Measurements from ENCODE around the gene IGSF8. TPM values are rescaled to one million over a fixed set of nuclear protein-coding genes. Genes with fewer than 3 reads are reported as not detected.

Gene IGSF8
- total and polyA plus RNA-seq, 2 experiments from 2014 or later, result 29.1 to 32.2 TPM

GRCh38 chr1:160066829-160067745, 31.3 kb downstream of the IGSF8 start:
- peaks cover 8% of the 10 kb centered on the region for H3K4me1 ChIP-seq (ENCODE audit: low read depth)
- no peaks in the 10 kb centered on the region for H3K36me3 ChIP-seq
- no peak overlapping the region for H3K27ac ChIP-seq
- no peaks in the 10 kb centered on the region for H3K9me3 ChIP-seq (ENCODE audit: low read depth)
- peaks cover 8% of the 10 kb centered on the region for H3K27me3 ChIP-seq
- no peak for DNase-seq (ENCODE audit: low read depth in 1 of 2, low spot score in 1 of 2)
- TF ChIP-seq, protein P1, sequence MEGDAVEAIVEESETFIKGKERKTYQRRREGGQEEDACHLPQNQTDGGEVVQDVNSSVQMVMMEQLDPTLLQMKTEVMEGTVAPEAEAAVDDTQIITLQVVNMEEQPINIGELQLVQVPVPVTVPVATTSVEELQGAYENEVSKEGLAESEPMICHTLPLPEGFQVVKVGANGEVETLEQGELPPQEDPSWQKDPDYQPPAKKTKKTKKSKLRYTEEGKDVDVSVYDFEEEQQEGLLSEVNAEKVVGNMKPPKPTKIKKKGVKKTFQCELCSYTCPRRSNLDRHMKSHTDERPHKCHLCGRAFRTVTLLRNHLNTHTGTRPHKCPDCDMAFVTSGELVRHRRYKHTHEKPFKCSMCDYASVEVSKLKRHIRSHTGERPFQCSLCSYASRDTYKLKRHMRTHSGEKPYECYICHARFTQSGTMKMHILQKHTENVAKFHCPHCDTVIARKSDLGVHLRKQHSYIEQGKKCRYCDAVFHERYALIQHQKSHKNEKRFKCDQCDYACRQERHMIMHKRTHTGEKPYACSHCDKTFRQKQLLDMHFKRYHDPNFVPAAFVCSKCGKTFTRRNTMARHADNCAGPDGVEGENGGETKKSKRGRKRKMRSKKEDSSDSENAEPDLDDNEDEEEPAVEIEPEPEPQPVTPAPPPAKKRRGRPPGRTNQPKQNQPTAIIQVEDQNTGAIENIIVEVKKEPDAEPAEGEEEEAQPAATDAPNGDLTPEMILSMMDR (IDR thresholded peaks at IDR 0.05; ENCODE audit: low read depth, low read length), result no peak
- no peak overlapping the region for H3K4me3 ChIP-seq

GRCh38 chr1:160064746-160065145, 33.7 kb downstream of the IGSF8 start:
- TF ChIP-seq, protein P1 (IDR thresholded peaks at IDR 0.05; ENCODE audit: low read depth, low read length), result no peak
- Histone ChIP-seq H3K4me3 (no peak overlapping the region), H3K27me3 (no peaks in the 10 kb centered on the region), H3K36me3 (no peaks in the 10 kb centered on the region), H3K27ac (no peak overlapping the region), H3K4me1 (ENCODE audit: low read depth) (peaks cover 18% of the 10 kb centered on the region), H3K9me3 (ENCODE audit: low read depth) (no peaks in the 10 kb centered on the region)
- DNase-seq (ENCODE audit: low read depth in 1 of 2, low spot score in 1 of 2), result no peak

GRCh38 chr1:160064164-160064563, 34.3 kb downstream of the IGSF8 start:
- Histone ChIP-seq H3K27me3 (no peaks in the 10 kb centered on the region), H3K9me3 (ENCODE audit: low read depth) (no peaks in the 10 kb centered on the region), H3K4me1 (ENCODE audit: low read depth) (peaks cover 18% of the 10 kb centered on the region), H3K27ac (no peak overlapping the region), H3K4me3 (no peak overlapping the region), H3K36me3 (no peaks in the 10 kb centered on the region)
- TF ChIP-seq, protein P1 (IDR thresholded peaks at IDR 0.05; ENCODE audit: low read depth, low read length), result no peak
- DNase-seq (ENCODE audit: low read depth in 1 of 2, low spot score in 1 of 2), result no peak

DNA sequence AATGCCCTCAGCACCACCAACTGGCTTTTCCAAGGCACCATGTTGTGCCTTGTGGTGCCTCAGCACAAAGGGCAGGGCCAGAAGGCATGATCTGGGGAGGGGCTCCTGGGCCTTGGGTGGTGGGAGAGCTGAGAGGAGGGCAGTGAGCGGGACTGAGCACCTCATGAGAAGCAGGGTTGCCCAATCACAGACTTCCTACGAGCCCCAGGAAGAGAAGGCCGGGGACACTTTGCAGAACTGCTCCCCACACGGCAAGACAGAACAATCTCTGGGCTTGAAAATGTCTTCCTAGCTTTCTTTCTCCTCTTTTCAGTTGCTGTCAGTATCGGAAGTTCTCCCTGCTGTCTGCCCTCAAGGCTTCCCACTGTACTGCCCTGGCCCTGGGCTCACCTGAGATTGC, 35.2 kb downstream of the IGSF8 start:
- Histone ChIP-seq H3K27me3 (no peaks in the 10 kb centered on the region), H3K4me1 (ENCODE audit: low read depth) (peaks cover 18% of the 10 kb centered on the region), H3K27ac (no peak overlapping the region), H3K9me3 (ENCODE audit: low read depth) (no peaks in the 10 kb centered on the region), H3K4me3 (no peak overlapping the region), H3K36me3 (no peaks in the 10 kb centered on the region)
- DNase-seq (ENCODE audit: low read depth in 1 of 2, low spot score in 1 of 2), result no peak
- TF ChIP-seq, protein P1 (IDR thresholded peaks at IDR 0.05; ENCODE audit: low read depth, low read length), result no peak

- no peak overlapping the region for H3K4me3 ChIP-seq
- no peaks in the 10 kb centered on the region for H3K36me3 ChIP-seq
- TF ChIP-seq, protein P1 (IDR thresholded peaks at IDR 0.05; ENCODE audit: low read depth, low read length), result no peak
- H3K27me3 ChIP-seq, result no peaks in the 10 kb centered on the region
- peaks cover 13% of the 10 kb centered on the region for H3K4me1 ChIP-seq (ENCODE audit: low read depth)
- no peaks in the 10 kb centered on the region for H3K9me3 ChIP-seq (ENCODE audit: low read depth)
- no peak overlapping the region for H3K27ac ChIP-seq
- no peak for DNase-seq (ENCODE audit: low read depth in 1 of 2, low spot score in 1 of 2)
Measured at GRCh38 chr1:160062230-160062532, 36.2 kb downstream of the IGSF8 start.
